GM08714 (cell line): ENCODE results near the gene GPR139.

Experiments
- H3K4me3 ChIP-seq: fragments of 200-500 bp; sonication (Bioruptor generic); 2 replicates; pipeline ENCODE4 v1.5.1; 2014; ENCODE audit warnings: mild to moderate bottlenecking, low read length, inconsistent platforms
- ZNF274 ChIP-seq: IDR thresholded peaks from 2 replicates; pipeline ENCODE4 v1.6.1; 2012; ENCODE audit warnings: mild to moderate bottlenecking, low read depth, low read length

GPR139 gene

DNA sequence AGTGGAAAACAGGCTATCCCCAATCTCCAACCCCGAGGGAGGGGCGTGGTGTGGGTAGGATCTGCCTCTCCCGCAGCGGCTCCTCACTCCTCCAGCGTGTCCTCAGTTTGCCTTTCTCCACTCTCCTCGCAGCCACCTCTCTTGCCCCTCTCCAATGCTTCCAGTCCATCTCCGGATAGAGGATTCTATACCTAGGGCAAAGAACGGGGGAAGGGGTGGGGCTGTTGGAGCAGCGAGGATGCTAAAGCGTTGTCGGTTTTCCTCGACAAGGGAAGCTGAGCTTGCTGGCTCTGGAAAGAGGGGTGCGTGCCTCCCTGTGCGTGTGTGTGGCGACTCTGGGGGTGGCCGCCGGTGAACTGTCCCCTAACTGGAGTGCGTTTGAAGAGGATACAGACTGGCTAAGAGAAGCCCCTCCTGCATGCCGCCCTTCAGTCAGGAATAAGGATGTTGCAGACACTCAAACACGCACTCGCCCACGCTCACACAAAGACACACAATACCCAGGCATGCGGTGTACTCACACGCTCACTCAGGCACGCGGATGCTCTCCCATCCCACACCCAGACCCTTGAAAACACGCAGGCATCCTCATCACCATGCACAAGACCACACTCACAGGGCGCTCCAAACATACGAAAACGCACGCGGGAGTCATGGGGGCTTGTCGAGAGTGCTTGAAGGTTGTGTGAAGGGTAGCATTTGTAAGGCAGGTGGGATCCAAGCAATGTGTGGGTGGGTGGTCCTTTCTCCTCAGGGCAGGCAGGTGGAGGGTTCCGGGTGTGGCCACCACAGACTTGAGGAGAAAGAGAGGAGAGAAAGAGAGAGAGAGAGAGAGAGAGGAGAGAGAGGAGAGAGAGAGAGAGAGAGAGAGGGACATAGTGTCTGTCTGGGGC, 655 bp upstream of the GPR139 start:
- no peak for TF ChIP-seq ZNF274
- no peak overlapping the region for H3K4me3 ChIP-seq

DNA sequence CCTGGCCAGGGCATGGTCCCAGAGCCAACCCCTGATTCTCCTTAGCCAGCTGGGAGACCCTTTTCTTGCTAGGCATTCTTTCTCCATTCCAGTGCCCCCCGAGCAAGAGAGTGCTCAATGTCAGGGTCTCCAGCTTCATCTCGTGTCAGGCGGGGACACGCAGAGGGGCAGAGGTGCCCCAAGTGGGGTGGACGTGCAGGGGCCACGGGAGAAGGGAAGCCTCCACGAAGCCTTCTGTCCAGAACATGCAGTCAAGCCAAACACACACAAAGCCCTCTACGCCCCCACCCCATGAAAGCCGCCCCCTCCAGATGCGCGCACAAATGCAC, 852 bp downstream of the GPR139 start:
- H3K4me3 ChIP-seq, result no peak overlapping the region
- TF ChIP-seq ZNF274, result no peak

DNA sequence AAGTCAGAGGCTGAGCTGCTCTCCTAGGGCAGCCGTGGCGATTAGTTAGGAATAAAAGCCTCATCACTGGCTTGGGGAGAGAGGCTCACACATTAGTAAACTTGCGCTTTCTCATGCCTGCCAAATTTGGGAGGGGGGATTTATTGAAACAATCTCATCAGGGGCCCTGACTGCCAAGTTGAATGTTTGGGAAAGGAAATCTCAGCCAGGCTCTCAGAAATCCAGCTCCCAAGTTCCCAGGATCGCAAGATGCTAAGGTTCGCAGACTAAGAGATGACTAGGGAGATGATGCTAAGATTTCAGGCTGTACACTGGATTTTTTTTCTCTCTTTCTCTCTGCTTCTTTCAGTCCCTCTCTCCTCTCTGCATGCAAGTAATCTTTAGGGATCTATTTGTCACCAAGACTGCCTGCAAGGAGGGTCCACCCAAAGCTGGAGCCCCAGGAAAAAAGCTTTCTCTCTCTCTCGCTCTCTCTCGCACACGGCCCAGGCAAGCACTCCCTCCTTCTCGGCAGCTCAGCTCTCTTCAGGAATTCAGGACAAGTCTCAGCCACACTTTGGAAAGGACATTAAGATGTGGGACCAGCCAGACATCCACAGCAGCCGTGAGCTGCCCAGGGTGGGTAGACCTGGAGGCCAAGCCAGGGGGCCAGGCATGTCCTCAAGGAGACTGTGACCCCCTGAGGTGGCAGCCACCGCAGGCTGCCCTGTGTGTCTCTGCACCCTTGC, 1.4 kb downstream of the GPR139 start:
- no peak for TF ChIP-seq ZNF274
- H3K4me3 ChIP-seq, result no peak overlapping the region

DNA sequence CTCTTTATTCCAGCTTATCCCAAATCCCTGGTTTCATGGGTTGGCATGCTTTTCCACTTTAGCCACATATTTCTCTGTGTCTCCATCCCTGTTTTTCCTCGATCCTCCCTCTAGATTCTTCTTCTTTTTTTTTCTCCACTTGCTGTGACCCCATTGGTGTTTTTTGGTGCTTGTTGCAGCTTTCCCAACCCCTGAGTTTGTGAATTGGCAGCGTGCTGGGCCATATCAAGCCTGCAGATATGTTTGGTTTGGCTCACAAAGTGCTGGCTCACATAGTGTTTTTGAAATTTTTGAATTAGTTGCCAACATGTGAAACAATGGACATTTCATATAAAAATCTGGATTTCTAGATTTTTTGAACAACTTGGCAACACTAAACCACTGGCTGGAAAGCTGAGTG, 8.8 kb downstream of the GPR139 start:
- no peak for TF ChIP-seq ZNF274
- no peak overlapping the region for H3K4me3 ChIP-seq

DNA sequence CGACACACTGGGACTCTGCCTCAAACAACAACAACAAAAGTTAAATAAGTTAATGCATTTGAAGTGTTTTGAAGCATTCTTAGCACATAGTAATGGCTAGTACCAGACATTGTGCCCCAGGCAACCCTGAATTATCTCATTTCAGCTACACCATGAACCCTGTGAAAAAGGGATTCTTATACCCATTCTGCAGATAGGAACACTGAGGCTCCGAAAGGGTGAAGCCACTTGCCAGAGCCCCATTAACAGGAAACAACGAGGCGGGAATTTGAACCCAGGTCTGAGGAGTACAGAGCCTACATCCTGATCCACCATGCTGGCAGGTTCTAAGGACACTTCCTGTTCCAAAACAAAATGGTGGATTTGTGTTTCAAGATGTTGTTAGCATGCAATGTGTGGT, 9.2 kb downstream of the GPR139 start:
- H3K4me3 ChIP-seq, result no peak overlapping the region
- TF ChIP-seq ZNF274, result no peak

DNA sequence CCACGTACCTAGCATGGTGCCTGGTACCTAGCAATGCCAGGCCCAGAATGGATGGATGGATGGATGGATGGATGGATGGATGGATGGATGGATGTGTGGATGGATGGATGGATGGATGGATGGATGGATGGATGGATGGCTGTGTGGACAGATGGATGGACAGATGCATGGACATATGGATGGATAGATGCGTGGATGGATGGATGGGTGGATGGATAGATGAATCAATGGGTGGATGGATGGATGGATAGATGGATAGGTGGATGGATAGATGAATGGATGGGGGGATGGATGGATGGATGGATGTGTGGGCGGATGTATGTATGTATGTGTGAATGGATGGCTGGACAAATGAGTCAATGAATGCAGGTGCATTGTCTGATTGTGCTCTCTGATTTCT, 12.6 kb downstream of the GPR139 start:
- no peak for TF ChIP-seq ZNF274
- H3K4me3 ChIP-seq, result no peak overlapping the region

DNA sequence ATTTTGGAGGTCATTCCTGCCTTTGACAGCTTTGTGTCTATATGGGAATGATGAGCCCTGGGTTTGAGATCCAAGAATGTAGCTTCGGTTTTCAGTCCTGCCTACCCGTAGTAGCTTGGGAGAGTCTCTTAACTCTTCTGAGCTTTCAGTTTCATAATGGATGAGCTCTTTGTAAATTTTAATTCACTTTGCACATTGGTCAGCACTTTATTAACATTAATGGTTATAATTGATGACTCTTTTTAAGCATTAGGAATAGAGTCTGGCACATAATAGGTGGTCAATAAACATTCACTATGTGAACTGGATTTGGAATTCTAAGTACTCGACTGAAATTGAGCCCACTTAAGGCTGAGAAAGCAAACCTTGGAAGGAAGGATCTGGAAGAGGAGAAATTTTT, 17.3 kb downstream of the GPR139 start:
- TF ChIP-seq ZNF274, result no peak
- no peak overlapping the region for H3K4me3 ChIP-seq

DNA sequence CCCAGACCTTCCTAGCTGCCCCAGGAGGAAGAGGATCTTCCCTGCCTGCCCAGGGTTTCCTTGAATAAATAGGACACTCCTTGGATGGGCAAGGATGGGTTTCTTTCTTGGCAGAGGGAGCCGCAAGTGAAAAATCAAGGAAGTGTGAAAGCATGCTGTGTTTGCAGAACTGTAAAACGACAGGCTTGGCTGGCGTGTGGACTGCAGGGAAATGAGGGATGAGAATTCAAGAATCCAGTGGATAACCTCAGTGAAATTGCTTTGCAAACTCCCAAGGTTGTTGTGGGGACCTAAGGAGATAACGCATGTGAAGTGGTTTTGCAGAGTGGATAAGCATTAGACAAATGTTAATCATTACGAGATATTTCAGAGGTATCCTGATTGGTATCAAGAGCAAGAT, 20.4 kb downstream of the GPR139 start:
- H3K4me3 ChIP-seq, result no peak overlapping the region
- no peak for TF ChIP-seq ZNF274

DNA sequence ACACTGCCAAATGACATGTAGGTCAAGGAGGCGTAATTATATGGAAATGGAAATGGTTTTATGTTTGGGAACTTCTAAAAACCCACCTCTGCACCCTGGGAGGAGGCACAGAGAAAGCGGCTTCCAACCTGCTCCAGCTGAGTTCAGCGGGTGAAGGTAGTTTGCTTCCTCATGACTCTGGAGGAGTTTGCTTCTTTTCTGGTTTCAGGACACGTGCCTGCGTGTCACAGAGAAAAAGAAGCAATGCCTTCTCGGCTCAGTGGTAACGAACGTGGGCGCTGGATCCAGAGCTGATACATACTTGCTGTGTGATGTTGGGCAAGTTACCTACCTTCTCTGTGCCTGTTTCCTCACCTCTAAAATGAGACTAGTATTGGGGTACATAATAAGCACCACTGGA, 22.1 kb downstream of the GPR139 start:
- TF ChIP-seq ZNF274, result no peak
- no peak overlapping the region for H3K4me3 ChIP-seq

DNA sequence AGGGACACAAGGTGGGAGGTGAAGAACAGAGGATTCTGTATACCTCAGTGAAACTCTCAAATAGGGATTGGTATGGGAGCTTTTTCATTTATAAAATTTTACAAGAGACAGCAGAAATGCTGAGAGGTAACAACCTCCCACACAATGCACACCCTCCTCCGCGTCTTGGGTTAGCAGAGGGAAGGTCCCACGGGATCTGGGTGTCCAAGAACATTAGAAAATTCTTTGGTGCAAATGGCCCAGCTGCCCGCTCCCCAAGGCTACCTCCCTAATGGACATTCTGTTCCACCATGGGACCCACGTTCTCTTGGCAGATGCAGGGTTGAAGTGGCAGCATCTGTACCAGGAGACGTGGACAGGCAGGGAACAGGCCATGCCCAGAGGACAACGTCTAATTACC, 22.5 kb downstream of the GPR139 start:
- no peak overlapping the region for H3K4me3 ChIP-seq
- TF ChIP-seq ZNF274, result no peak

DNA sequence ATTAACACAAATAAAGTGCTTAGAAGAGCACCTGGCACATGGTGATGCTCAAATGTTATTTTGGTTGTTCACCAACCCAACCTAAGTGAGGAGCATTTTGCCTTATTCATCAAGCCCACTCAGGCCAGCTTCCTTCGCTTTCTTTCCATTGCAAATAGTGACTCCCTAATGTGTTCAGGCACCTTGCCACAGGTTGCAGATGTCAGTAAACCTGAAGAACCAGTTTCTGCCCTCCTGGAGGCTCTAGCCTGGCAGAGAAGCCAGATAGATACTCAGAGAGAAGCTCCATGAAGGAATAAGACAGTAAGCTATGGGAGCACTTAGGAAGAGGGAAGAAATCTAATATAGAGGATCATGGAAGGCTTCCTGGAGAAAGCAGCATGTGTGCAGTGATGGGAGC, 23.9 kb downstream of the GPR139 start:
- no peak for TF ChIP-seq ZNF274
- H3K4me3 ChIP-seq, result no peak overlapping the region

DNA sequence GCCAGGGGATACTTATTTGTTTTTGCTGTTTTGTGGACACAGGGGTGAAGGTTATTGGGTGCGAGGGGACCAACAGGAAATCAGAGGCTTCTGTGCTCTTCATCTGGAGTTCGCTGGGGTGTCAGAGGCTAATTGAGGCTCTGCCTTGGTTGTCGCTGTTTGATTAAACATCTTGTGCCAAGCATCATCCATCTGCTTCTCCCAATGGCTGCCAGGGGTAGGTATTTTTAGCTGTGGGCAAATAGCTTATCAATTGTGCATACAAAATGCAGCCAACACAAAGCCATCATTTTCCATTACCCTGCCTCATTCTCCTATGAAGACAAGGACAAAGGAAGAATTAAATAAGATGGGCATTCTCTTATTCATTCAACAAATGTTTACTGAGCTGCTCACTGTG, 27.8 kb downstream of the GPR139 start:
- H3K4me3 ChIP-seq, result no peak overlapping the region
- no peak for TF ChIP-seq ZNF274

DNA sequence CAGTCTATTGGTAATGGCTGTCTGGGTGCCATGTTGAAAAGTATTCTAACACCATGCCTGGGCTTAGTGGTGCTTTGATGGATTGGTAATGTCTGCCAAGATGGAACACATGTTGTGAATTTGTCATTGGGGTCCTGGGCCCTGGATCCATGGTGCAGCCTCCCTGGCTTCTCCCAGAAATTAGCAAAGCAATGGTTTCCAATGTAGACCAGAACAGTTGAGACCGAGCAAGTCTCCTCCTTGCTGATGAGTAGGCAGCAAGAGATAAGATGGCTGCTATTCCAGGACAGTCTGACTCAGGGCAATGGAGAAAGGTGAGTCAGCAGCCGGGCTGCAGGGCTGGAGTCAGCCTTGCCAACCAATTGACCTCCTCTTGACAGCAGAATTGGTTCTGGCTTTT, 30.8 kb downstream of the GPR139 start:
- TF ChIP-seq ZNF274, result no peak
- no peak overlapping the region for H3K4me3 ChIP-seq

DNA sequence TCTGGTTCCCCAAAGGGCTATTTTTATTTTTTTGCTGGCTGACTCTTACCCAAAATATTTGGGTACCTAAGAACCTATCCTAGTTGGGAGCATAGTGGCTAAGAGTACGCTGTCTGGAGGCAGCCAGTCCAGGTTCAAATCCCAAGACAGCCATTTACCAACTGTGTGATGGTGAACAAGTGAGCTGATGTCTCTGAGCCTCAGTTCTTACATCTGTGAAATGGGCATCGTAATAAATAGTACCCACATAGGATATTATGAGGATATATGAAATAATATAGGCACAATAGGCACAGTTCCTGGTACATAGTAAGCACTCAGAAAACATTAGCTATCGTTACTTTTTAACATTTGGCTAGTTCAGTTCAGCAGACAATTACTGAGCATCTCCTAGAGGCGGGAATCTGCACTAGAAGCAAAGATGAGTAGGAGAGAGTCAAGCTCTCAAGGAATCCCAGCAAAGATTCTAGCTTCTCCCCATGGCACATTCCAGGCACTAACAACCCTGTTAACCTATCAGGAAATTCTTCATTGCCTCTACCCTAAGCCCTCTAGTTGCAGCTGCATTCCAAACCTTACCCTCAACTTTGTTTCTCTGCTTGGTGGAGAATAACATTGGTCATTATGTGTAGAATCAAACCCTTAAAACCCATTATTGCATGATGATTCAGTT, 31.6 kb downstream of the GPR139 start:
- no peak overlapping the region for H3K4me3 ChIP-seq

DNA sequence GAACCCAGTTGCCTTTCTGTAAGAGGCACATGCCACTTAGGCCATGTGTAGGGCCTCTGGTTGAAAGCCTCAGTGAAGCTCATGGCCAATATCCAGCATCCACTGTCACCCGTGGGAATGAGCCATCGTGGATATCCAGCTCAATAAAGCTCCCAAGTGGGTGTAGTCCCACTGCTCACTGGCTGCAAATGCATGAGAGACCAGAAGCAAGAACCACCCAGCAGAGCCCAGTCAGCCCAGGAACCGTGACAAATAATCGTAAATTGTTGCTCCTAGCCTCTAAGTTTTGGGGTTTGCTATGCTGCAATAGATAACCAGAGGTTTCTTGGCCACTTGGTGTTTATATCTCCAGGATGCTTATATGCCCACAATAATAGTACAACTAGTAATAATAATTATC, 33.7 kb downstream of the GPR139 start:
- TF ChIP-seq ZNF274, result no peak
- H3K4me3 ChIP-seq, result no peak overlapping the region

More for the DNA sequence above, 31.6 kb downstream of the GPR139 start:
- TF ChIP-seq ZNF274, result no peak
